Activated T-helper 9 cell treated with anti-CD3 and anti-CD28 coated beads, Interleukin-2, amount 50 U/mL, for 16 hours (primary cell): Measurements from ENCODE around the gene RAD9B.
"Not testable (repeated sequence)": the region's sequence is repeated elsewhere in the genome, so short reads cannot be mapped to it uniquely, and the experiment has no call there.

Experiments used
- DNase-seq: peaks from one replicate; pipeline ENCODE4 v3.0.0-alpha.2; 2020; ENCODE audit warnings: low read depth

The RAD9B gene

GRCh38 chr12:110501752-110502738 is at the start of gene RAD9B, which contains the start of gene VPS29:
Gene RAD9B (plus strand): TSS chr12:110502331. CDS start chr12:110502338, 7 bp downstream.
Gene VPS29 (minus strand): TSS chr12:110502111. CDS start chr12:110502051, 60 bp downstream.
- DNase-seq, result peak; percentile 98

- DNase-seq, result no peak
Measured at GRCh38 chr12:110453569-110454296, 48.4 kb upstream of the RAD9B start.

GRCh38 chr12:110458756-110459155 is 43.4 kb upstream of the RAD9B start:
- DNase-seq, result no peak

GRCh38 chr12:110461189-110461588 is 40.9 kb upstream of the RAD9B start:
- not testable (repeated sequence) for DNase-seq

GRCh38 chr12:110465024-110465423 is 37.1 kb upstream of the RAD9B start:
- DNase-seq, result no peak

GRCh38 chr12:110465765-110466164 is 36.4 kb upstream of the RAD9B start:
- not testable (repeated sequence) for DNase-seq

GRCh38 chr12:110466791-110467190 is 35.3 kb upstream of the RAD9B start:
- DNase-seq, result no peak

- no peak for DNase-seq
Measured at GRCh38 chr12:110467847-110468213, 34.3 kb upstream of the RAD9B start.

GRCh38 chr12:110468214-110469048 is 33.7 kb upstream of the RAD9B start, which contains the start of the genes FAM216A and GPN3:
Gene FAM216A (plus strand): TSS chr12:110468845. CDS start chr12:110468876, 31 bp downstream.
Gene GPN3 (minus strand): TSS chr12:110468257. CDS start chr12:110468203, 54 bp downstream.
- peak; percentile 89 for DNase-seq

GRCh38 chr12:110475426-110475825 is 26.7 kb upstream of the RAD9B start:
- DNase-seq, result no peak

GRCh38 chr12:110498984-110499706 is 3.0 kb upstream of the RAD9B start:
- no peak for DNase-seq

- DNase-seq, result no peak
Measured at GRCh38 chr12:110501399-110501751, 756 bp upstream of the RAD9B start.

- DNase-seq, result no peak
Measured at GRCh38 chr12:110503432-110503831, 1.3 kb downstream of the RAD9B start.

- no peak for DNase-seq
Measured at GRCh38 chr12:110505332-110505731, 3.2 kb downstream of the RAD9B start.

GRCh38 chr12:110508071-110508586 is 6.0 kb downstream of the RAD9B start:
- no peak for DNase-seq

- no peak for DNase-seq
Measured at GRCh38 chr12:110513842-110514241, 11.7 kb downstream of the RAD9B start.

- no peak for DNase-seq
Measured at GRCh38 chr12:110514363-110514762, 12.2 kb downstream of the RAD9B start.

GRCh38 chr12:110516995-110517394 is 14.9 kb downstream of the RAD9B start:
- DNase-seq, result no peak

GRCh38 chr12:110518014-110518413 is 15.9 kb downstream of the RAD9B start:
- not testable (repeated sequence) for DNase-seq

GRCh38 chr12:110520876-110521712 is 19.0 kb downstream of the RAD9B start:
- not testable (repeated sequence) for DNase-seq
